Endothelial cell of umbilical vein (primary cell): Measurements from ENCODE around the gene NHSL2.

ENCODE experiments used
- CTCF ChIP-seq, 2 donors: IDR thresholded peaks; 1 replicate in 1 of 2; 2 replicates in 1 of 2; pipeline ENCODE4 v1.5.1; 2011; ENCODE audit warnings: low read length in 2 of 2, mild to moderate bottlenecking in 2 of 2, moderate library complexity in 2 of 2, control low read depth in 1 of 2, inconsistent platforms in 1 of 2, low read depth in 1 of 2; ENCODE audit not compliant: insufficient read depth in 1 of 2; ENCODE audit errors: extremely low read depth in 1 of 2
- EZH2 ChIP-seq: IDR thresholded peaks from 2 replicates; pipeline ENCODE4 v1.6.1; 2012; ENCODE audit warnings: borderline replicate concordance, low read depth, mild to moderate bottlenecking, moderate library complexity, low read length, inconsistent platforms; ENCODE audit not compliant: severe bottlenecking
- FOS ChIP-seq: IDR thresholded peaks from 2 replicates; pipeline ENCODE4 v1.6.1; 2011; ENCODE audit warnings: mild to moderate bottlenecking, low read length, moderate library complexity, borderline replicate concordance; ENCODE audit not compliant: insufficient read depth
- GATA2 ChIP-seq: IDR thresholded peaks from 2 replicates; pipeline ENCODE4 v1.7.0; 2011; ENCODE audit warnings: low read depth, mild to moderate bottlenecking, moderate library complexity, mixed read lengths, low read length; ENCODE audit not compliant: insufficient read length, insufficient read depth
- MAX ChIP-seq: IDR thresholded peaks from 2 replicates; pipeline ENCODE4 v1.6.1; 2011; ENCODE audit not compliant: insufficient read depth, insufficient read length
- MYC ChIP-seq: IDR thresholded peaks from one replicate; pipeline ENCODE4 v1.6.1; 2011; ENCODE audit warnings: mild to moderate bottlenecking, low read depth, low read length
- POLR2A ChIP-seq: IDR thresholded peaks from 2 replicates; pipeline ENCODE4 v1.6.1; 2012; ENCODE audit warnings: low read depth, mild to moderate bottlenecking, control low read depth, low read length
- POLR2AphosphoS5 ChIP-seq: IDR thresholded peaks from 2 replicates; pipeline ENCODE4 v1.6.1; 2012; ENCODE audit warnings: low read depth, mild to moderate bottlenecking, control low read depth, low read length, moderate library complexity; ENCODE audit not compliant: insufficient read depth

- TF ChIP-seq CTCF (IDR thresholded peaks at IDR 0.05; ENCODE audit: extremely low read depth in 1 of 2, insufficient read depth in 1 of 2, low read depth in 1 of 2, low read length in 2 of 2), result no peak
- no peak for TF ChIP-seq MYC
- no peak for TF ChIP-seq POLR2A
- no peak for TF ChIP-seq EZH2
- no peak for TF ChIP-seq POLR2AphosphoS5
- TF ChIP-seq MAX, result no peak
- no peak for TF ChIP-seq FOS
- TF ChIP-seq GATA2, result no peak
These were observed 213.0 kb downstream of the NHSL2 start for GRCh38 chrX:72123471-72124185.
